ENCODE data around the gene ABCC9.
"Not testable (repeated sequence)": the region's sequence is repeated elsewhere in the genome, so short reads cannot be mapped to it uniquely, and the experiment has no call there.

ABCC9 gene

GRCh38 chr12:21933656-21934055, 7.6 kb downstream of the ABCC9 start:
- Histone ChIP-seq H3K4me3 (ENCODE audit: low read depth, low read length) (no peak overlapping the region), H3K27me3 (ENCODE audit: insufficient read depth, low read depth, severe bottlenecking) (no peaks in the 10 kb centered on the region), H3K36me3 (no peaks in the 10 kb centered on the region), H3K9me3 (ENCODE audit: severe bottlenecking) (no peaks in the 10 kb centered on the region), H3K27ac (no peak overlapping the region)
- no peak for DNase-seq
- TF ChIP-seq, protein P1, sequence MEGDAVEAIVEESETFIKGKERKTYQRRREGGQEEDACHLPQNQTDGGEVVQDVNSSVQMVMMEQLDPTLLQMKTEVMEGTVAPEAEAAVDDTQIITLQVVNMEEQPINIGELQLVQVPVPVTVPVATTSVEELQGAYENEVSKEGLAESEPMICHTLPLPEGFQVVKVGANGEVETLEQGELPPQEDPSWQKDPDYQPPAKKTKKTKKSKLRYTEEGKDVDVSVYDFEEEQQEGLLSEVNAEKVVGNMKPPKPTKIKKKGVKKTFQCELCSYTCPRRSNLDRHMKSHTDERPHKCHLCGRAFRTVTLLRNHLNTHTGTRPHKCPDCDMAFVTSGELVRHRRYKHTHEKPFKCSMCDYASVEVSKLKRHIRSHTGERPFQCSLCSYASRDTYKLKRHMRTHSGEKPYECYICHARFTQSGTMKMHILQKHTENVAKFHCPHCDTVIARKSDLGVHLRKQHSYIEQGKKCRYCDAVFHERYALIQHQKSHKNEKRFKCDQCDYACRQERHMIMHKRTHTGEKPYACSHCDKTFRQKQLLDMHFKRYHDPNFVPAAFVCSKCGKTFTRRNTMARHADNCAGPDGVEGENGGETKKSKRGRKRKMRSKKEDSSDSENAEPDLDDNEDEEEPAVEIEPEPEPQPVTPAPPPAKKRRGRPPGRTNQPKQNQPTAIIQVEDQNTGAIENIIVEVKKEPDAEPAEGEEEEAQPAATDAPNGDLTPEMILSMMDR (IDR thresholded peaks at IDR 0.05; ENCODE audit: low read depth, low read length): no peak

DNA sequence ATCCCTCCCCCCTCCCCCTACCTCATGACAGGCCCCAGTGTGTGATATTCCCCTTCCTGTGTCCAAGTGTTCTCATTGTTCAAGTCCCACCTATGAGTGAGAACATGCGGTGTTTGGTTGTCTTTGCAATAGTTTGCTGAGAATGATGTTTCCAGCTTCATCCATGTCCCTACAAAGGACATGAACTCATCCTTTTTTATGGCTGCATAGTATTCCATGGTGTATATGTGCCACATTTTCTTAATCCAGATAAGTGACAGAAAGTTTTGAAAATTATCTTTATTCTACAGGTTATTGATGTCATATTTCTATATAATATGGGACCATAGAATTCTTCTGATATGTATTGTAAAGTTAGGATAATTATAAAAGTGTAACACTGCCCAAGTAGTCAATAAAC, 11.3 kb downstream of the ABCC9 start:
- not testable (repeated sequence) for H3K27me3 ChIP-seq (ENCODE audit: insufficient read depth, low read depth, severe bottlenecking); DNase-seq; H3K36me3 ChIP-seq; H3K4me3 ChIP-seq (ENCODE audit: low read depth, low read length); H3K27ac ChIP-seq; H3K9me3 ChIP-seq (ENCODE audit: severe bottlenecking)

GRCh38 chr12:21925296-21925913, 15.8 kb downstream of the ABCC9 start:
- no peaks in the 10 kb centered on the region for H3K9me3 ChIP-seq (ENCODE audit: severe bottlenecking)
- no peaks in the 10 kb centered on the region for H3K27me3 ChIP-seq (ENCODE audit: insufficient read depth, low read depth, severe bottlenecking)
- H3K4me3 ChIP-seq (ENCODE audit: low read depth, low read length): no peak overlapping the region
- no peak for DNase-seq
- TF ChIP-seq, protein P1 (IDR thresholded peaks at IDR 0.05; ENCODE audit: low read depth, low read length): no peak
- H3K27ac ChIP-seq: no peak overlapping the region
- H3K36me3 ChIP-seq: no peaks in the 10 kb centered on the region

DNA sequence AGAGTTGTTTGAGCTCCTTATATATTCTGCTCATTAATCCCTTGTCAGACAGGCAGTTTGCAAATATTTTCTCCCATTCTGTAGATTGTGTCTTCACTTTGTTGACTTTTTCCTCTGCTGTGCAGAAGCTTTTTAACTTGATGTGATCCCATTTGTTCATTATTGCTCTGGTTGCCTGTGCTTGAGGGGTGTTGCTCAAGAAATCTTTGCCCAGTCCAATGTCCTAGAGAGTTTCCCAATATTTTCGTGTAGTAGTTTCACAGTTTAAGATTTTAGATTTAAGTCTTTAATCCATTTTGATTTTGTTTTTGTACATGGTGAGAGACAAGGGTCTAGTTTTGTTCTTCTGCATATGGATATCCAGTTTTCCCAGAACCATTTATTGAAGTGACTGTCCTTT, 19.8 kb downstream of the ABCC9 start:
- H3K36me3 ChIP-seq: no peaks in the 10 kb centered on the region

DNA sequence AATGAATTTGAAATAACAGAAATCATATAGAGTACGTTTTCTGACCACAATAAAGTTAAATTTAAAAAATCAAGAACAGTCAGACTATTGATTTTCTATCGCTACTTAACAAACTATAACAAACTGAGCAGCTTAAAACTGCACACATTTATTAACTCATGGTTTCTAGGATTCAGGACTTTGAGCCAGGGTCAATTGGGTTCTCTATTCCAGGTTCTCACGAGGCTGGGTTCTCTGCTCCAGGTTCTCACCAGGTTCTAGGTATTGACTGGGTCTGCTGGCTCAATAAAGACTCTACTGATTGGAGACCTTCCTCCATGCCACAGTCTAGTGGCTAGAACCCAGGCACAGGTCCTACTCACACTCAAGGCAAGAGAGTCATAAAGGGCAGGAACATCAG, 22.8 kb downstream of the ABCC9 start:
- DNase-seq: no peak
- TF ChIP-seq, protein P1 (IDR thresholded peaks at IDR 0.05; ENCODE audit: low read depth, low read length): no peak

More for the DNA sequence above, 19.8 kb downstream of the ABCC9 start:
- no peak for DNase-seq
- Histone ChIP-seq H3K27ac (no peak overlapping the region), H3K9me3 (ENCODE audit: severe bottlenecking) (no peaks in the 10 kb centered on the region), H3K27me3 (ENCODE audit: insufficient read depth, low read depth, severe bottlenecking) (no peaks in the 10 kb centered on the region), H3K4me3 (ENCODE audit: low read depth, low read length) (no peak overlapping the region)
- TF ChIP-seq, protein P1 (IDR thresholded peaks at IDR 0.05; ENCODE audit: low read depth, low read length): no peak

DNA sequence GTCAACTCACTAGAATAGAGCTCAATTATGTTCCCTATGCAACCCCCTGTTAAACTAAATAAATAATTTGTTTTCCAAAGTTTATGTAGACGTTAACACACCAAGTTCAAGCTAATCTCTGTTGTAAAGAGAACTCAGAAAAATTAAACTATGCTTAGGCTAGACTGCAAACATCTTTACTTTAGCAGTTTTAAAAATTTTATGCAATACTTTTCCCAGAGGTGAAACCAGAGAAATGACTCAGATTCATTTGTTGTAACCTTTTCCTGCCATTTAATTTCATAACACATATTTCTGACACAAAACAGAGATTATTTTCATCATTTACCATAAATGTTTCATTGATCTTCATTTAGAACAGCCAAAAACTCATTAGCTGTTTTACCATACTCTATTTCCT, 27.4 kb downstream of the ABCC9 start:
- TF ChIP-seq, protein P1 (IDR thresholded peaks at IDR 0.05; ENCODE audit: low read depth, low read length): no peak
- DNase-seq: no peak

More for the DNA sequence above, 22.8 kb downstream of the ABCC9 start:
- no peaks in the 10 kb centered on the region for H3K9me3 ChIP-seq (ENCODE audit: severe bottlenecking)
- H3K27me3 ChIP-seq (ENCODE audit: insufficient read depth, low read depth, severe bottlenecking): no peaks in the 10 kb centered on the region
- H3K36me3 ChIP-seq: no peaks in the 10 kb centered on the region
- no peak overlapping the region for H3K27ac ChIP-seq
- no peak overlapping the region for H3K4me3 ChIP-seq (ENCODE audit: low read depth, low read length)

More for the DNA sequence above, 27.4 kb downstream of the ABCC9 start:
- Histone ChIP-seq H3K27me3 (ENCODE audit: insufficient read depth, low read depth, severe bottlenecking) (no peaks in the 10 kb centered on the region), H3K9me3 (ENCODE audit: severe bottlenecking) (no peaks in the 10 kb centered on the region), H3K4me3 (ENCODE audit: low read depth, low read length) (no peak overlapping the region), H3K27ac (no peak overlapping the region), H3K36me3 (no peaks in the 10 kb centered on the region)
